B cell (primary cell): ENCODE results near the gene DAAM2. TPM values are rescaled to one million over a fixed set of nuclear protein-coding genes. Genes with fewer than 3 reads are reported as not detected.

Experiments used
- ATAC-seq: fragments of 200-7000 bp; cut with Tn5 transposase; one replicate; pipeline ENCODE4 v1.10.0; 2021; ENCODE audit warnings: low read depth, mild to moderate bottlenecking, moderate number of reproducible peaks, moderate library complexity
- CTCF ChIA-PET: fragments of 350-600 bp; sonication (Branson Sonifier 250); formaldehyde crosslinking; loops from one replicate; lab custom pipeline; 2021; ENCODE audit warnings: antibody characterized with exemption, inconsistent platforms; lab: Charles Lee
- POLR2A ChIA-PET: fragments of 350-600 bp; sonication (Branson Sonifier 250); formaldehyde crosslinking; loops from one replicate; lab custom pipeline; 2021; ENCODE audit warnings: antibody characterized with exemption; lab: Charles Lee
- DNase-seq: peaks from one replicate; pipeline ENCODE4 v3.0.0; 2013
- H2AFZ ChIP-seq: 2 replicates; pipeline ENCODE4 v1.6.1; 2012; ENCODE audit warnings: mild to moderate bottlenecking, low read depth, low read length; ENCODE audit not compliant: insufficient read depth, poor library complexity, severe bottlenecking
- H3K27ac ChIP-seq, 2 donors: 1 replicate in 1 of 2; 2 replicates in 1 of 2; pipeline ENCODE4 v1.5.1; 2012 to 2013; ENCODE audit warnings: low read length in 2 of 2, mild to moderate bottlenecking in 2 of 2, moderate library complexity in 1 of 2
- H3K27me3 ChIP-seq, 4 experiments: fragments of 200-600 bp in 1 of 4; sonication (generic) in 1 of 4; replicated peaks in 1 of 4; 1 replicate in 2 of 4; 2 replicates in 2 of 4; pipeline versions ENCODE4 v1.6.1 to v1.7.0; 2013 to 2016; ENCODE audit warnings: low read length in 3 of 4, mild to moderate bottlenecking in 2 of 4, mixed read lengths in 1 of 4, moderate library complexity in 1 of 4; ENCODE audit not compliant: insufficient read depth in 4 of 4, control insufficient read depth in 3 of 4; ENCODE audit errors: control extremely low read depth in 1 of 4
- H3K36me3 ChIP-seq, 2 experiments: replicated peaks in 1 of 2; 1 replicate in 1 of 2; 2 replicates in 1 of 2; pipeline versions ENCODE4 v1.6.1 to v1.7.1; 2013; ENCODE audit warnings: low read length in 1 of 2; ENCODE audit not compliant: insufficient read depth in 2 of 2, control insufficient read depth in 1 of 2; ENCODE audit errors: control extremely low read depth in 1 of 2, extremely low read depth in 1 of 2
- H3K4me1 ChIP-seq, 2 donors: fragments of 200-600 bp in 1 of 2; sonication (generic) in 1 of 2; 1 replicate in 1 of 2; 2 replicates in 1 of 2; pipeline versions ENCODE4 v1.5.1 to v1.6.1; 2013 to 2017; ENCODE audit warnings: low read length in 2 of 2; ENCODE audit not compliant: control insufficient read depth in 2 of 2, insufficient read depth in 2 of 2
- H3K4me2 ChIP-seq: replicated peaks from 2 replicates; pipeline ENCODE3; 2012; ENCODE audit warnings: mild to moderate bottlenecking, low read depth, low read length; ENCODE audit not compliant: poor library complexity, severe bottlenecking
- H3K4me3 ChIP-seq, 5 experiments: fragments of 200-600 bp in 1 of 5; sonication (generic) in 1 of 5; 1 replicate in 3 of 5; 2 replicates in 2 of 5; pipeline versions ENCODE4 v1.5.1 to v1.7.0; 2011 to 2016; ENCODE audit warnings: low read length in 4 of 5, mild to moderate bottlenecking in 4 of 5, low read depth in 2 of 5, control low read depth in 1 of 5, moderate library complexity in 1 of 5; ENCODE audit not compliant: insufficient read depth in 1 of 5; ENCODE audit errors: control extremely low read depth in 1 of 5, extremely low read depth in 1 of 5
- H3K79me2 ChIP-seq: fragments of 200-600 bp; sonication (generic); one replicate; pipeline ENCODE4 v1.6.0; 2016; ENCODE audit warnings: low read length; ENCODE audit not compliant: control insufficient read depth, insufficient read depth
- H3K9ac ChIP-seq: fragments of 200-600 bp; sonication (generic); 2 replicates; pipeline ENCODE4 v1.6.1; 2017; ENCODE audit warnings: mild to moderate bottlenecking, low read length, moderate library complexity
- H3K9me3 ChIP-seq, 3 donors: one replicate each; pipeline versions ENCODE4 v1.6.1 to v1.7.1; 2013; ENCODE audit warnings: low read length in 2 of 3; ENCODE audit not compliant: control insufficient read depth in 2 of 3, insufficient read depth in 1 of 3; ENCODE audit errors: control extremely low read depth in 1 of 3
- H4K20me1 ChIP-seq: 2 replicates; pipeline ENCODE4 v1.6.0; 2012; ENCODE audit warnings: mild to moderate bottlenecking, low read length; ENCODE audit not compliant: insufficient read depth, control insufficient read depth, poor library complexity, severe bottlenecking
- H3K27ac Mint-ChIP-seq: one replicate; pipeline ENCODE4 v1.8.0; 2021; ENCODE audit warnings: mixed read lengths
- H3K27me3 Mint-ChIP-seq: one replicate; pipeline ENCODE4 v1.8.0; 2021; ENCODE audit warnings: mixed read lengths
- H3K4me1 Mint-ChIP-seq: one replicate; pipeline ENCODE4 v1.8.0; 2021; ENCODE audit warnings: mixed read lengths
- H3K4me3 Mint-ChIP-seq: one replicate; pipeline ENCODE4 v1.8.0; 2021; ENCODE audit warnings: mixed read lengths
- H3K9me3 Mint-ChIP-seq: one replicate; pipeline ENCODE4 v1.8.0; 2022; ENCODE audit warnings: mixed read lengths; ENCODE audit not compliant: insufficient read depth
- EZH2 ChIP-seq: IDR thresholded peaks from 2 replicates; pipeline ENCODE4 v1.6.1; 2012; ENCODE audit warnings: borderline replicate concordance, low read depth, mild to moderate bottlenecking, moderate library complexity, low read length; ENCODE audit not compliant: insufficient read depth, poor library complexity, severe bottlenecking
- WGBS: methylation state at CpG from one replicate; pipeline ENCODE4 v1.1.5; 2013; ENCODE audit warnings: missing lambda C conversion rate; ENCODE audit not compliant: insufficient coverage; 5-methylcytosine and 5-hydroxymethylcytosine counted together
- intact Hi-C: fragments of 100-400 bp; cut with micrococcal nuclease; formaldehyde crosslinking; loops from one replicate; pipeline ENCODE4 v1.10.0; 2022
- polyA plus RNA-seq: library from polyadenylated mRNA; depleted of rRNA; stranded (reverse); fragments of >200 nt; gene quantifications from 2 replicates; pipeline ENCODE4 v1.2.3, GENCODE V29; 2012
- total RNA-seq, 2 donors: library from RNA; stranded (reverse); fragments of 120-200 nt in 1 of 2; gene quantifications; 1 replicate in 1 of 2; 2 replicates in 1 of 2; pipeline versions ENCODE4 v1.2.3 to v1.2.4, GENCODE V29; 2013 to 2022
- TF ChIP-seq, protein P1 (sequence below): fragments of 200-600 bp; IDR thresholded peaks from one replicate; pipeline ENCODE4 v1.8.0; 2022; ENCODE audit warnings: antibody characterized with exemption, mild to moderate bottlenecking

Gene DAAM2
- total and polyA plus RNA-seq, 2 donors (not counting 1 experiment from before 2014, with no cell fraction given): not detected

DNA sequence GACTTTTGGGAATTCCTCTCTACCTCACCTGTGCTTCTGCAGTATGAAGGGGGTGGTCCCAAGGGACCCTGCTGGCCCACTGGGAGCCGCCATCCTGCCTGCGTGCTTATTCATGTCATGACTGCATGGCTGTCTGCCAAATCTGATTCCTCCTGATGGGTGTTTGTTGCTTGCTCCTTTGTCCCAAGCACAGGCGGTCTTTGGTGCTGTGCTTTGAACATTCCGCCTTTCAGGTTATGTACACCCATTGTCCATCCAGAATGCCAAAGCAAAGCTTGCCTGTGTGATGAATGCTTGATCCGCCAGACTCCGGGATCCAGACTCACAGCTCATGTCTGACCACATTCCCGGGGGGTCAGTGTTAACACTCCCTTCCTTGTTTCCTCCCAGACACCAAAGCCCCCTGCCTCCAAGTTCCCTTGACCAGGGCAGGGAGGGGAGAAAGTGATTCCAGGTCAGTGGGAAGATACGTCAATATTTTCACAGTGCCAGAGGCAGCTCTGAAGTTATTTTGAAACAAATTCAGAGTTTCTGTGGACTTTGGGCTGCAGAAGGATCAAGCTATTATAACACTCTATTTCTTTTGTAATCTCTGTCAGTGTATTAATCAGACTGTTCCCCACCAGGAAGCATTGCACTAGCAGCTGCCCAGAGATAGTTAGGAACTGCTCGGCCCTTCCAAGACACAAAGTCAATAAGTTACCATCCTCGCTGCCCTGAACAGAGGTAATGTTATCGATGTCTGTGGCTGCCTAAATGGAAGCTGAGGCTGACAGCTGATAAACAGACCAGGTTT, 9.5 kb downstream of the DAAM2 start:
- DNase-seq (no peak), ATAC-seq (no peak)
- POLR2A ChIA-PET: no interaction called here
- 92% methylated on average over 7 of the region's 11 CpGs for WGBS
- no peak overlapping the region for H2AFZ ChIP-seq
- Mint-ChIP-seq H3K4me3 (no peak overlapping the region), H3K27ac (no peak overlapping the region), H3K4me1 (no peaks in the 10 kb centered on the region), H3K9me3 (no peaks in the 10 kb centered on the region), H3K27me3 (peaks cover 6% of the 10 kb centered on the region)
- H3K9me3 ChIP-seq: no peaks in the 10 kb centered on the region
- H3K36me3 ChIP-seq: no peaks in the 10 kb centered on the region
- no peak overlapping the region for H3K9ac ChIP-seq
- H3K27ac ChIP-seq: no peak overlapping the region
- H3K79me2 ChIP-seq: no peaks in the 10 kb centered on the region
- intact Hi-C loops: no loop called here
- H4K20me1 ChIP-seq: no peaks in the 10 kb centered on the region
- no peaks in the 10 kb centered on the region for H3K4me1 ChIP-seq
- H3K4me3 ChIP-seq: no peak overlapping the region
- peaks cover 0 to 3% (median 0%) of the 10 kb centered on the region in 4 experiments for H3K27me3 ChIP-seq
- TF ChIP-seq EZH2: no peak
- TF ChIP-seq, protein P1, sequence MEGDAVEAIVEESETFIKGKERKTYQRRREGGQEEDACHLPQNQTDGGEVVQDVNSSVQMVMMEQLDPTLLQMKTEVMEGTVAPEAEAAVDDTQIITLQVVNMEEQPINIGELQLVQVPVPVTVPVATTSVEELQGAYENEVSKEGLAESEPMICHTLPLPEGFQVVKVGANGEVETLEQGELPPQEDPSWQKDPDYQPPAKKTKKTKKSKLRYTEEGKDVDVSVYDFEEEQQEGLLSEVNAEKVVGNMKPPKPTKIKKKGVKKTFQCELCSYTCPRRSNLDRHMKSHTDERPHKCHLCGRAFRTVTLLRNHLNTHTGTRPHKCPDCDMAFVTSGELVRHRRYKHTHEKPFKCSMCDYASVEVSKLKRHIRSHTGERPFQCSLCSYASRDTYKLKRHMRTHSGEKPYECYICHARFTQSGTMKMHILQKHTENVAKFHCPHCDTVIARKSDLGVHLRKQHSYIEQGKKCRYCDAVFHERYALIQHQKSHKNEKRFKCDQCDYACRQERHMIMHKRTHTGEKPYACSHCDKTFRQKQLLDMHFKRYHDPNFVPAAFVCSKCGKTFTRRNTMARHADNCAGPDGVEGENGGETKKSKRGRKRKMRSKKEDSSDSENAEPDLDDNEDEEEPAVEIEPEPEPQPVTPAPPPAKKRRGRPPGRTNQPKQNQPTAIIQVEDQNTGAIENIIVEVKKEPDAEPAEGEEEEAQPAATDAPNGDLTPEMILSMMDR: no peak
- H3K4me2 ChIP-seq: no peak overlapping the region
- CTCF ChIA-PET: no interaction called here

DNA sequence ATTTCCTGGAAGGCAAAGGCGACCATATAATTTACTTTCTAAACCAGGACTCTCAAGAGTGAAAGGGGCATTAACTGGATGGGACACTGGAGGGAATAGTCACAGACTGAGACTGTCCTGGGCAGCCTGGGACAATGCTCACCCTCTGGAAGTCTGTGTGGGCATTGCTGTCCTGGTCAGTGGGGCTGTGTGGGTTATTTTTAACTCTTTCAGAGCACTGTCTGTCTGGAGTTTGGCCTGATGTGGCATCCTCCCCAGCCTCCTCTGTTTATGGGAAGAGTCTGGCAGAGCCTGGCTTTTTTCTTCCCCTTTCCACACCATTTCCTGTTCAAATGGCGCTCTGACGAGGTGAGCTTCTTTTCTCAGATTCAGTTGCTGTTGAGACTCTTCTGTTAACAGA, 11.7 kb downstream of the DAAM2 start:
- intact Hi-C loops: no loop called here
- TF ChIP-seq, protein P1: no peak
- no peak for TF ChIP-seq EZH2
- CTCF ChIA-PET: no interaction called here
- H3K36me3 ChIP-seq: no peaks in the 10 kb centered on the region
- H2AFZ ChIP-seq: no peak overlapping the region
- DNase-seq (no peak), ATAC-seq (no peak)
- no peaks in the 10 kb centered on the region for H3K79me2 ChIP-seq
- no peaks in the 10 kb centered on the region for H3K9me3 ChIP-seq
- Mint-ChIP-seq H3K27ac (no peak overlapping the region), H3K4me1 (no peaks in the 10 kb centered on the region), H3K4me3 (no peak overlapping the region), H3K27me3 (peaks cover 15% of the 10 kb centered on the region), H3K9me3 (no peaks in the 10 kb centered on the region)
- no peaks in the 10 kb centered on the region for H3K4me1 ChIP-seq
- no peak overlapping the region for H3K27ac ChIP-seq
- no CpG with 5 or more reads among the region's 3 CpGs for WGBS
- no peaks in the 10 kb centered on the region for H4K20me1 ChIP-seq
- H3K27me3 ChIP-seq: peaks cover 0 to 3% (median 0%) of the 10 kb centered on the region in 4 experiments
- POLR2A ChIA-PET: no interaction called here
- no peak overlapping the region for H3K4me3 ChIP-seq
- H3K4me2 ChIP-seq: no peak overlapping the region
- H3K9ac ChIP-seq: no peak overlapping the region
